G401.6 (cell line): ENCODE data around the gene PDIA6.

ENCODE experiments used
- FAIRE-seq: peaks from 2 replicates; lab custom pipeline; 2012; peaks lifted over from hg19 to GRCh38; lab: Jason Lieb, UNC

The PDIA6 gene

GRCh38 chr2:10812362-10813162 lies at the start of gene PDIA6:
PDIA6 (minus strand) TSS chr2:10812785; CDS start chr2:10812696, 89 bp downstream.
- no peak for FAIRE-seq

- FAIRE-seq: no peak
Observed at GRCh38 chr2:10862330-10862729, 49.7 kb upstream of the PDIA6 start.

GRCh38 chr2:10861765-10862164 lies 49.2 kb upstream of the PDIA6 start:
- FAIRE-seq: no peak

- FAIRE-seq: no peak
Observed at GRCh38 chr2:10860814-10861325, 48.3 kb upstream of the PDIA6 start.

GRCh38 chr2:10860081-10860813 lies 47.7 kb upstream of the PDIA6 start:
- FAIRE-seq: no peak

GRCh38 chr2:10859278-10859677 lies 46.7 kb upstream of the PDIA6 start:
- FAIRE-seq: no peak

GRCh38 chr2:10848541-10848940 lies 36.0 kb upstream of the PDIA6 start:
- no peak for FAIRE-seq

- FAIRE-seq: no peak
Observed at GRCh38 chr2:10847008-10847407, 34.4 kb upstream of the PDIA6 start.

GRCh38 chr2:10846110-10846861 lies 33.7 kb upstream of the PDIA6 start:
- FAIRE-seq: no peak

GRCh38 chr2:10845640-10846039 lies 33.1 kb upstream of the PDIA6 start:
- FAIRE-seq: no peak

- FAIRE-seq: no peak
Observed at GRCh38 chr2:10844097-10844496, 31.5 kb upstream of the PDIA6 start.

- no peak for FAIRE-seq
Observed at GRCh38 chr2:10842506-10842905, 29.9 kb upstream of the PDIA6 start.

- no peak for FAIRE-seq
Observed at GRCh38 chr2:10841547-10842219, 29.1 kb upstream of the PDIA6 start.

- no peak for FAIRE-seq
Observed at GRCh38 chr2:10839813-10840212, 27.2 kb upstream of the PDIA6 start.

- no peak for FAIRE-seq
Observed at GRCh38 chr2:10838734-10839133, 26.1 kb upstream of the PDIA6 start.

GRCh38 chr2:10837298-10838266 lies 25.0 kb upstream of the PDIA6 start:
- FAIRE-seq: no peak

GRCh38 chr2:10835052-10835970 lies 22.7 kb upstream of the PDIA6 start:
- FAIRE-seq: no peak

GRCh38 chr2:10834068-10834655 lies 21.6 kb upstream of the PDIA6 start:
- no peak for FAIRE-seq

GRCh38 chr2:10833021-10833420 lies 20.4 kb upstream of the PDIA6 start:
- no peak for FAIRE-seq
